Mesenteric fat pad (tissue), 1 donor: ENCODE measurements around the gene ZSWIM4. TPM values are rescaled to one million over a fixed set of nuclear protein-coding genes. Genes with fewer than 3 reads are reported as not detected.
"Not testable (repeated sequence)": the region's sequence is repeated elsewhere in the genome, so short reads cannot be mapped to it uniquely, and the experiment has no call there.

Source experiments
- DNase-seq: peaks from one replicate; pipeline ENCODE4 v3.0.0-alpha.2; 2020; ENCODE audit warnings: low spot score
- total RNA-seq: library from RNA; stranded (reverse); fragmentation: NEBNext Ultra II Directional; extraction: Animal tissue kit (Norgen Biotek cat#: 25700); gene quantifications from one replicate; pipeline ENCODE4 v1.2.1, GENCODE V29; 2021
- donor health status: DM: yes; HTN: yes; CAD: no.

ZSWIM4 gene
- total RNA-seq, 1 donor from 2014 or later = 5.2 TPM

- DNase-seq = peak; percentile 94
Measured at GRCh38 chr19:13774217-13775191, 20.7 kb upstream of the ZSWIM4 start, which contains the start of gene C19orf53. Gene C19orf53, plus strand, starts transcription at chr19:13774456. Its CDS starts 22 bp downstream, at chr19:13774478.

- DNase-seq = no peak
Measured at GRCh38 chr19:13778398-13778797, 16.8 kb upstream of the ZSWIM4 start.

- no peak for DNase-seq
Measured at GRCh38 chr19:13778847-13779246, 16.4 kb upstream of the ZSWIM4 start.

GRCh38 chr19:13779794-13780193 lies 15.4 kb upstream of the ZSWIM4 start:
- not testable (repeated sequence) for DNase-seq

GRCh38 chr19:13781547-13781946 lies 13.7 kb upstream of the ZSWIM4 start:
- no peak for DNase-seq

GRCh38 chr19:13782537-13782936 lies 12.7 kb upstream of the ZSWIM4 start:
- no peak for DNase-seq

- DNase-seq = no peak
Measured at GRCh38 chr19:13783565-13784500, 11.4 kb upstream of the ZSWIM4 start.

- DNase-seq = no peak
Measured at GRCh38 chr19:13784731-13785452, 10.4 kb upstream of the ZSWIM4 start.

- DNase-seq = no peak
Measured at GRCh38 chr19:13788991-13789390, 6.3 kb upstream of the ZSWIM4 start.

GRCh38 chr19:13790354-13790753 lies 4.9 kb upstream of the ZSWIM4 start:
- DNase-seq = no peak

GRCh38 chr19:13793317-13793716 lies 1.9 kb upstream of the ZSWIM4 start:
- DNase-seq = not testable (repeated sequence)

GRCh38 chr19:13794398-13794756 lies 866 bp upstream of the ZSWIM4 start:
- no peak for DNase-seq

GRCh38 chr19:13795595-13796300 lies 505 bp downstream of the ZSWIM4 start:
- no peak for DNase-seq

GRCh38 chr19:13796301-13797057 lies 1.2 kb downstream of the ZSWIM4 start:
- DNase-seq = no peak

GRCh38 chr19:13797058-13797440 lies 1.8 kb downstream of the ZSWIM4 start:
- DNase-seq = no peak

GRCh38 chr19:13797870-13798269 lies 2.6 kb downstream of the ZSWIM4 start:
- DNase-seq = no peak

GRCh38 chr19:13799669-13800068 lies 4.4 kb downstream of the ZSWIM4 start:
- no peak for DNase-seq

GRCh38 chr19:13803038-13803437 lies 7.8 kb downstream of the ZSWIM4 start:
- DNase-seq = no peak

GRCh38 chr19:13804830-13805683 lies 9.8 kb downstream of the ZSWIM4 start:
- no peak for DNase-seq
